ENCODE data around the gene SLC12A8.

The SLC12A8 gene

GRCh38 chr3:125059488-125060245 is 152.9 kb downstream of the SLC12A8 start:
- WGBS = 81% methylated on average over 7 of the region's 7 CpGs
- H3K4me1 ChIP-seq (ENCODE audit: control insufficient read depth, insufficient read depth, low read depth, low read length) = peaks cover 14% of the 10 kb centered on the region
- H2BK5ac ChIP-seq (ENCODE audit: low read depth, low read length, poor library complexity, severe bottlenecking) = no peak overlapping the region
- H3K4me3 ChIP-seq (ENCODE audit: insufficient read depth in 1 of 2, low read depth in 1 of 2, low read length in 2 of 2) = no peak overlapping the region
- no peak overlapping the region for H2BK120ac ChIP-seq (ENCODE audit: low read depth, low read length)
- no peak overlapping the region for H3K27ac ChIP-seq (ENCODE audit: low read length, poor library complexity, severe bottlenecking)
- no peak overlapping the region for H3K4ac ChIP-seq (ENCODE audit: low read depth in 1 of 2, low read length in 2 of 2)
- no peak overlapping the region for H3K14ac ChIP-seq (ENCODE audit: low read length in 2 of 2)
- peak overlapping the region; percentile 6 for H4K91ac ChIP-seq (ENCODE audit: low read length)
- peak overlapping the region; percentile 55 for H2BK15ac ChIP-seq (ENCODE audit: low read depth, poor library complexity, severe bottlenecking)
- no peaks in the 10 kb centered on the region for H3K27me3 ChIP-seq (ENCODE audit: control insufficient read depth in 1 of 2, insufficient read depth in 1 of 2, low read length in 2 of 2)
- no peaks in the 10 kb centered on the region for H3K36me3 ChIP-seq (ENCODE audit: control insufficient read depth in 1 of 2, insufficient read depth in 2 of 2, low read depth in 1 of 2, low read length in 2 of 2)
- H3K9me3 ChIP-seq (ENCODE audit: control insufficient read depth, low read length) = no peaks in the 10 kb centered on the region
- H4K8ac ChIP-seq (ENCODE audit: low read length) = peak overlapping the region; percentile 66
- H2AFZ ChIP-seq (ENCODE audit: low read depth, low read length) = no peak overlapping the region
- H3K9ac ChIP-seq (ENCODE audit: low read length) = no peak overlapping the region
- no peak overlapping the region for H3K4me2 ChIP-seq (ENCODE audit: low read length, poor library complexity, severe bottlenecking)
- H3K79me1 ChIP-seq (replicated peaks; ENCODE audit: low read length, poor library complexity, severe bottlenecking) = no peaks in the 10 kb centered on the region
- peak overlapping the region in 1 of 2 experiments; percentile 20 for H2BK12ac ChIP-seq (ENCODE audit: low read length in 2 of 2)
- DNase-seq = peak; percentile 60
- no peak overlapping the region for H3K23ac ChIP-seq (ENCODE audit: low read length in 2 of 2)
- H3K18ac ChIP-seq (ENCODE audit: low read depth in 1 of 2, low read length in 2 of 2) = peak overlapping the region; percentile 13 to 65
- peak overlapping the region; percentile 3 for H2AK5ac ChIP-seq (ENCODE audit: low read length, severe bottlenecking)

GRCh38 chr3:125058959-125059358 is 153.6 kb downstream of the SLC12A8 start:
- 77% methylated on average over 3 of the region's 3 CpGs for WGBS
- Histone ChIP-seq H3K27ac (ENCODE audit: low read length, poor library complexity, severe bottlenecking) (no peak overlapping the region), H2BK15ac (ENCODE audit: low read depth, poor library complexity, severe bottlenecking) (no peak overlapping the region), H3K4me1 (ENCODE audit: control insufficient read depth, insufficient read depth, low read depth, low read length) (peaks cover 14% of the 10 kb centered on the region), H3K14ac (ENCODE audit: low read length in 2 of 2) (no peak overlapping the region), H3K9ac (ENCODE audit: low read length) (no peak overlapping the region), H3K36me3 (ENCODE audit: control insufficient read depth in 1 of 2, insufficient read depth in 2 of 2, low read depth in 1 of 2, low read length in 2 of 2) (no peaks in the 10 kb centered on the region), H3K23ac (ENCODE audit: low read length in 2 of 2) (no peak overlapping the region), H2BK12ac (ENCODE audit: low read length in 2 of 2) (peak overlapping the region in 1 of 2 experiments; percentile 59), H3K4ac (ENCODE audit: low read depth in 1 of 2, low read length in 2 of 2) (no peak overlapping the region), H2AK5ac (ENCODE audit: low read length, severe bottlenecking) (peak overlapping the region; percentile 20), H3K27me3 (ENCODE audit: control insufficient read depth in 1 of 2, insufficient read depth in 1 of 2, low read length in 2 of 2) (no peaks in the 10 kb centered on the region), H3K4me2 (ENCODE audit: low read length, poor library complexity, severe bottlenecking) (no peak overlapping the region), H2BK5ac (ENCODE audit: low read depth, low read length, poor library complexity, severe bottlenecking) (no peak overlapping the region), H2AFZ (ENCODE audit: low read depth, low read length) (no peak overlapping the region), H4K8ac (ENCODE audit: low read length) (no peak overlapping the region), H4K91ac (ENCODE audit: low read length) (no peak overlapping the region), H3K79me1 (replicated peaks; ENCODE audit: low read length, poor library complexity, severe bottlenecking) (no peaks in the 10 kb centered on the region), H3K9me3 (ENCODE audit: control insufficient read depth, low read length) (no peaks in the 10 kb centered on the region), H3K4me3 (ENCODE audit: insufficient read depth in 1 of 2, low read depth in 1 of 2, low read length in 2 of 2) (no peak overlapping the region), H2BK120ac (ENCODE audit: low read depth, low read length) (no peak overlapping the region), H3K18ac (ENCODE audit: low read depth in 1 of 2, low read length in 2 of 2) (peak overlapping the region in 1 of 2 experiments; percentile 65)
- no peak for DNase-seq

- Histone ChIP-seq H3K4me2 (ENCODE audit: low read length, poor library complexity, severe bottlenecking) (no peak overlapping the region), H2AK5ac (ENCODE audit: low read length, severe bottlenecking) (no peak overlapping the region), H2BK5ac (ENCODE audit: low read depth, low read length, poor library complexity, severe bottlenecking) (no peak overlapping the region), H4K91ac (ENCODE audit: low read length) (no peak overlapping the region), H3K23ac (ENCODE audit: low read length in 2 of 2) (no peak overlapping the region), H3K27me3 (ENCODE audit: control insufficient read depth in 1 of 2, insufficient read depth in 1 of 2, low read length in 2 of 2) (no peaks in the 10 kb centered on the region), H4K8ac (ENCODE audit: low read length) (no peak overlapping the region), H2BK120ac (ENCODE audit: low read depth, low read length) (no peak overlapping the region), H2BK12ac (ENCODE audit: low read length in 2 of 2) (peak overlapping the region; percentile 59 to 72), H3K79me1 (replicated peaks; ENCODE audit: low read length, poor library complexity, severe bottlenecking) (no peaks in the 10 kb centered on the region), H2AFZ (ENCODE audit: low read depth, low read length) (no peak overlapping the region), H3K36me3 (ENCODE audit: control insufficient read depth in 1 of 2, insufficient read depth in 2 of 2, low read depth in 1 of 2, low read length in 2 of 2) (peaks cover 0 to 1% of the 10 kb centered on the region in 2 experiments), H3K4me3 (ENCODE audit: insufficient read depth in 1 of 2, low read depth in 1 of 2, low read length in 2 of 2) (no peak overlapping the region), H3K9ac (ENCODE audit: low read length) (no peak overlapping the region), H3K9me3 (ENCODE audit: control insufficient read depth, low read length) (no peaks in the 10 kb centered on the region), H3K4ac (ENCODE audit: low read depth in 1 of 2, low read length in 2 of 2) (peak overlapping the region in 1 of 2 experiments; percentile 19), H3K4me1 (ENCODE audit: control insufficient read depth, insufficient read depth, low read depth, low read length) (peaks cover 15% of the 10 kb centered on the region), H2BK15ac (ENCODE audit: low read depth, poor library complexity, severe bottlenecking) (peak overlapping the region; percentile 61), H3K18ac (ENCODE audit: low read depth in 1 of 2, low read length in 2 of 2) (no peak overlapping the region), H3K27ac (ENCODE audit: low read length, poor library complexity, severe bottlenecking) (no peak overlapping the region), H3K14ac (ENCODE audit: low read length in 2 of 2) (no peak overlapping the region)
- no peak for DNase-seq
- WGBS = 92% methylated on average over 3 of the region's 3 CpGs
Observed at GRCh38 chr3:125058529-125058928, 154.0 kb downstream of the SLC12A8 start.

GRCh38 chr3:125057186-125057850 is 155.2 kb downstream of the SLC12A8 start:
- peak overlapping the region in 1 of 2 experiments; percentile 69 for H3K4me3 ChIP-seq (ENCODE audit: insufficient read depth in 1 of 2, low read depth in 1 of 2, low read length in 2 of 2)
- no peak overlapping the region for H3K4ac ChIP-seq (ENCODE audit: low read depth in 1 of 2, low read length in 2 of 2)
- H3K4me1 ChIP-seq (ENCODE audit: control insufficient read depth, insufficient read depth, low read depth, low read length) = peaks cover 14% of the 10 kb centered on the region
- H3K27me3 ChIP-seq (ENCODE audit: control insufficient read depth in 1 of 2, insufficient read depth in 1 of 2, low read length in 2 of 2) = no peaks in the 10 kb centered on the region
- no peak overlapping the region for H3K23ac ChIP-seq (ENCODE audit: low read length in 2 of 2)
- H2AK5ac ChIP-seq (ENCODE audit: low read length, severe bottlenecking) = peak overlapping the region; percentile 28
- H4K8ac ChIP-seq (ENCODE audit: low read length) = peak overlapping the region; percentile 78
- H3K14ac ChIP-seq (ENCODE audit: low read length in 2 of 2) = no peak overlapping the region
- peak overlapping the region; percentile 63 for H4K91ac ChIP-seq (ENCODE audit: low read length)
- H3K4me2 ChIP-seq (ENCODE audit: low read length, poor library complexity, severe bottlenecking) = no peak overlapping the region
- H3K9me3 ChIP-seq (ENCODE audit: control insufficient read depth, low read length) = no peaks in the 10 kb centered on the region
- peak overlapping the region; percentile 51 for H2BK120ac ChIP-seq (ENCODE audit: low read depth, low read length)
- no peaks in the 10 kb centered on the region for H3K79me1 ChIP-seq (replicated peaks; ENCODE audit: low read length, poor library complexity, severe bottlenecking)
- peaks cover 0 to 6% of the 10 kb centered on the region in 2 experiments for H3K36me3 ChIP-seq (ENCODE audit: control insufficient read depth in 1 of 2, insufficient read depth in 2 of 2, low read depth in 1 of 2, low read length in 2 of 2)
- peak; percentile 87 for DNase-seq
- H2BK15ac ChIP-seq (ENCODE audit: low read depth, poor library complexity, severe bottlenecking) = no peak overlapping the region
- peak overlapping the region; percentile 98 for H3K9ac ChIP-seq (ENCODE audit: low read length)
- WGBS = 38% methylated on average over 3 of the region's 3 CpGs
- no peak overlapping the region for H3K27ac ChIP-seq (ENCODE audit: low read length, poor library complexity, severe bottlenecking)
- no peak overlapping the region for H2AFZ ChIP-seq (ENCODE audit: low read depth, low read length)
- H2BK12ac ChIP-seq (ENCODE audit: low read length in 2 of 2) = peak overlapping the region; percentile 16 to 78
- H3K18ac ChIP-seq (ENCODE audit: low read depth in 1 of 2, low read length in 2 of 2) = peak overlapping the region; percentile 7 to 59
- no peak overlapping the region for H2BK5ac ChIP-seq (ENCODE audit: low read depth, low read length, poor library complexity, severe bottlenecking)

All from mesenchymal stem cell (in vitro differentiated cells and primary cell).